GM12878 (cell line): ENCODE results near the gene EPHB2. TPM values are rescaled to one million over a fixed set of nuclear protein-coding genes. Genes with fewer than 3 reads are reported as not detected.

Experiments used
- CBX5 ChIP-seq: sonication (generic); IDR thresholded peaks from 2 replicates; pipeline ENCODE4 v1.6.1; 2016; ENCODE audit warnings: low read depth, moderate library complexity, mild to moderate bottlenecking, inconsistent platforms
- RBBP5 ChIP-seq: fragments of 200-600 bp; sonication (generic); conservative IDR thresholded peaks from 2 replicates; pipeline ENCODE4 v1.6.1; 2016
- ZNF217 ChIP-seq: fragments of 450-650 bp; IDR thresholded peaks from 2 replicates; pipeline ENCODE4 v1.6.1; 2017; ENCODE audit warnings: antibody characterized with exemption, mild to moderate bottlenecking
- polyA plus RNA-seq, 11 experiments: library from polyadenylated mRNA; depleted of rRNA in 4 of 11; unstranded in 6 of 11; stranded (reverse) in 5 of 11; fragments of >200 nt; fragmentation: Nextera tagmentation in 4 of 11; fragmentation: Illumina TruSeq in 1 of 11; extraction: Ambion mirVana in 4 of 11; extraction: Trizol in 1 of 11; gene quantifications; 1 replicate in 1 of 11; 2 replicates in 10 of 11; pipeline versions ENCODE4 v1.2.1 to v1.2.3, GENCODE V29; 2011 to 2016; ENCODE audit warnings: inconsistent platforms in 2 of 11, missing spikeins in 2 of 11, low read depth in 1 of 11
- total RNA-seq, 4 experiments: library from RNA; depleted of rRNA in 3 of 4; stranded (reverse); fragments of >200 nt in 3 of 4; fragmentation: Illumina TruSeq in 1 of 4; extraction: Trizol in 1 of 4; gene quantifications; 2 replicates each; pipeline versions ENCODE4 v1.2.1 to v1.2.3, GENCODE V29; 2013 to 2021
- TF ChIP-seq, protein P1 (sequence below): fragments of 450-650 bp; IDR thresholded peaks from 2 replicates; pipeline ENCODE4 v1.6.1; 2017; ENCODE audit warnings: mild to moderate bottlenecking, low read depth, inconsistent platforms; ENCODE audit not compliant: poor library complexity, severe bottlenecking
- TF ChIP-seq, protein P2 (sequence below): fragments of 450-650 bp; IDR thresholded peaks from 2 replicates; pipeline ENCODE4 v1.6.1; 2016; ENCODE audit warnings: mild to moderate bottlenecking
- TF ChIP-seq, protein P3 (sequence below): fragments of 450-650 bp; formaldehyde crosslinking; IDR thresholded peaks from 2 replicates; pipeline ENCODE4 v1.5.0; 2022; ENCODE audit warnings: mild to moderate bottlenecking, missing genetic modification characterization
- TF ChIP-seq, protein P4 (sequence below): fragments of 450-650 bp; IDR thresholded peaks from 2 replicates; pipeline ENCODE4 v1.6.1; 2016; ENCODE audit warnings: mild to moderate bottlenecking, moderate library complexity, borderline replicate concordance

Gene EPHB2
- total and polyA plus RNA-seq, 10 of the 15 experiments (the other 5 are each of a cell fraction or from before 2014, with no cell fraction given): 0.13 to 3.3 (median 0.92) TPM

DNA sequence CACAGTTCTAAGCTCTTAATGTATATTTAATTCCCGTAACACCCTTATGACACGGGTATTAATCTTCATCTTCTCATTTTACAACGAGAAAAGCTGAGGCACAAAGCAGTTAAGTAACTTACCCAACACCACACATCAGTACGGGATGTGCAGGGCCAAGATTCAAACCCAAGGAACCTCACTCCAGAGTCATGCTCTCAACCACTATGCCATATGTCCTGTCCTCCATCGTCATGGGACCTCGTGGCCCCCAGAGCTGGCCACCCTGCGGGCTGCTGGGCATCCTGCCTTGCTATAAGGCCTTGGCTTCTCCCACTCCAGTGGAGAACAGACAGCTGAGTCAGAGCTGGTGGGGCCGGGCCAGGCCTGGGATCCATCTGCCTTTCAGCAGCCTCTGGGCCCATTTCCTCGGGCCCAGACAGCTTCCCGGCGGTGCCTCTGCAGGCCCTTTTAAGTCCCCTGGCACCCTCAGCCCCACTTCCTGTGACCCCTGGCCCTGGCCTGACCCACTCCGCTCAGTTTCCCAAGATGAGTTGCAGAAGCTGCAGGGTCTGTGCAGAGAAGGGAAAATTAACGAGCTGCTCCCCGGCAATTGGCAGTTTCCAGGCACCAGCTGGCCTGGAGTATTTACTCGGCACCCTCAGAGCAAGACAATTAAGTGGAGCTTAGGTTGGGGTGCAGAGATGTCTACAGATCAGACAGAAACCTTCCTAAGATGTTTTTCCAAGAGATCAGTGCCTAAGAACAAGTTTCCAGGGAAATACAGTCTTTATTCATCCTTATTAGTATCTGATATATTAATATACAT is 98.2 kb downstream of the EPHB2 start (continued):
- TF ChIP-seq, protein P1, sequence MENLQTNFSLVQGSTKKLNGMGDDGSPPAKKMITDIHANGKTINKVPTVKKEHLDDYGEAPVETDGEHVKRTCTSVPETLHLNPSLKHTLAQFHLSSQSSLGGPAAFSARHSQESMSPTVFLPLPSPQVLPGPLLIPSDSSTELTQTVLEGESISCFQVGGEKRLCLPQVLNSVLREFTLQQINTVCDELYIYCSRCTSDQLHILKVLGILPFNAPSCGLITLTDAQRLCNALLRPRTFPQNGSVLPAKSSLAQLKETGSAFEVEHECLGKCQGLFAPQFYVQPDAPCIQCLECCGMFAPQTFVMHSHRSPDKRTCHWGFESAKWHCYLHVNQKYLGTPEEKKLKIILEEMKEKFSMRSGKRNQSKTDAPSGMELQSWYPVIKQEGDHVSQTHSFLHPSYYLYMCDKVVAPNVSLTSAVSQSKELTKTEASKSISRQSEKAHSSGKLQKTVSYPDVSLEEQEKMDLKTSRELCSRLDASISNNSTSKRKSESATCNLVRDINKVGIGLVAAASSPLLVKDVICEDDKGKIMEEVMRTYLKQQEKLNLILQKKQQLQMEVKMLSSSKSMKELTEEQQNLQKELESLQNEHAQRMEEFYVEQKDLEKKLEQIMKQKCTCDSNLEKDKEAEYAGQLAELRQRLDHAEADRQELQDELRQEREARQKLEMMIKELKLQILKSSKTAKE: no peak
- TF ChIP-seq, protein P2, sequence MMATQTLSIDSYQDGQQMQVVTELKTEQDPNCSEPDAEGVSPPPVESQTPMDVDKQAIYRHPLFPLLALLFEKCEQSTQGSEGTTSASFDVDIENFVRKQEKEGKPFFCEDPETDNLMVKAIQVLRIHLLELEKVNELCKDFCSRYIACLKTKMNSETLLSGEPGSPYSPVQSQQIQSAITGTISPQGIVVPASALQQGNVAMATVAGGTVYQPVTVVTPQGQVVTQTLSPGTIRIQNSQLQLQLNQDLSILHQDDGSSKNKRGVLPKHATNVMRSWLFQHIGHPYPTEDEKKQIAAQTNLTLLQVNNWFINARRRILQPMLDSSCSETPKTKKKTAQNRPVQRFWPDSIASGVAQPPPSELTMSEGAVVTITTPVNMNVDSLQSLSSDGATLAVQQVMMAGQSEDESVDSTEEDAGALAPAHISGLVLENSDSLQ: no peak
- TF ChIP-seq, protein P3, sequence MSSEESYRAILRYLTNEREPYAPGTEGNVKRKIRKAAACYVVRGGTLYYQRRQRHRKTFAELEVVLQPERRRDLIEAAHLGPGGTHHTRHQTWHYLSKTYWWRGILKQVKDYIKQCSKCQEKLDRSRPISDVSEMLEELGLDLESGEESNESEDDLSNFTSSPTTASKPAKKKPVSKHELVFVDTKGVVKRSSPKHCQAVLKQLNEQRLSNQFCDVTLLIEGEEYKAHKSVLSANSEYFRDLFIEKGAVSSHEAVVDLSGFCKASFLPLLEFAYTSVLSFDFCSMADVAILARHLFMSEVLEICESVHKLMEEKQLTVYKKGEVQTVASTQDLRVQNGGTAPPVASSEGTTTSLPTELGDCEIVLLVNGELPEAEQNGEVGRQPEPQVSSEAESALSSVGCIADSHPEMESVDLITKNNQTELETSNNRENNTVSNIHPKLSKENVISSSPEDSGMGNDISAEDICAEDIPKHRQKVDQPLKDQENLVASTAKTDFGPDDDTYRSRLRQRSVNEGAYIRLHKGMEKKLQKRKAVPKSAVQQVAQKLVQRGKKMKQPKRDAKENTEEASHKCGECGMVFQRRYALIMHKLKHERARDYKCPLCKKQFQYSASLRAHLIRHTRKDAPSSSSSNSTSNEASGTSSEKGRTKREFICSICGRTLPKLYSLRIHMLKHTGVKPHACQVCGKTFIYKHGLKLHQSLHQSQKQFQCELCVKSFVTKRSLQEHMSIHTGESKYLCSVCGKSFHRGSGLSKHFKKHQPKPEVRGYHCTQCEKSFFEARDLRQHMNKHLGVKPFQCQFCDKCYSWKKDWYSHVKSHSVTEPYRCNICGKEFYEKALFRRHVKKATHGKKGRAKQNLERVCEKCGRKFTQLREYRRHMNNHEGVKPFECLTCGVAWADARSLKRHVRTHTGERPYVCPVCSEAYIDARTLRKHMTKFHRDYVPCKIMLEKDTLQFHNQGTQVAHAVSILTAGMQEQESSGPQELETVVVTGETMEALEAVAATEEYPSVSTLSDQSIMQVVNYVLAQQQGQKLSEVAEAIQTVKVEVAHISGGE (CRISPR knock-in tag): no peak
- TF ChIP-seq RBBP5 (no peak), CBX5 (no peak), ZNF217 (no peak)
- TF ChIP-seq, protein P4, sequence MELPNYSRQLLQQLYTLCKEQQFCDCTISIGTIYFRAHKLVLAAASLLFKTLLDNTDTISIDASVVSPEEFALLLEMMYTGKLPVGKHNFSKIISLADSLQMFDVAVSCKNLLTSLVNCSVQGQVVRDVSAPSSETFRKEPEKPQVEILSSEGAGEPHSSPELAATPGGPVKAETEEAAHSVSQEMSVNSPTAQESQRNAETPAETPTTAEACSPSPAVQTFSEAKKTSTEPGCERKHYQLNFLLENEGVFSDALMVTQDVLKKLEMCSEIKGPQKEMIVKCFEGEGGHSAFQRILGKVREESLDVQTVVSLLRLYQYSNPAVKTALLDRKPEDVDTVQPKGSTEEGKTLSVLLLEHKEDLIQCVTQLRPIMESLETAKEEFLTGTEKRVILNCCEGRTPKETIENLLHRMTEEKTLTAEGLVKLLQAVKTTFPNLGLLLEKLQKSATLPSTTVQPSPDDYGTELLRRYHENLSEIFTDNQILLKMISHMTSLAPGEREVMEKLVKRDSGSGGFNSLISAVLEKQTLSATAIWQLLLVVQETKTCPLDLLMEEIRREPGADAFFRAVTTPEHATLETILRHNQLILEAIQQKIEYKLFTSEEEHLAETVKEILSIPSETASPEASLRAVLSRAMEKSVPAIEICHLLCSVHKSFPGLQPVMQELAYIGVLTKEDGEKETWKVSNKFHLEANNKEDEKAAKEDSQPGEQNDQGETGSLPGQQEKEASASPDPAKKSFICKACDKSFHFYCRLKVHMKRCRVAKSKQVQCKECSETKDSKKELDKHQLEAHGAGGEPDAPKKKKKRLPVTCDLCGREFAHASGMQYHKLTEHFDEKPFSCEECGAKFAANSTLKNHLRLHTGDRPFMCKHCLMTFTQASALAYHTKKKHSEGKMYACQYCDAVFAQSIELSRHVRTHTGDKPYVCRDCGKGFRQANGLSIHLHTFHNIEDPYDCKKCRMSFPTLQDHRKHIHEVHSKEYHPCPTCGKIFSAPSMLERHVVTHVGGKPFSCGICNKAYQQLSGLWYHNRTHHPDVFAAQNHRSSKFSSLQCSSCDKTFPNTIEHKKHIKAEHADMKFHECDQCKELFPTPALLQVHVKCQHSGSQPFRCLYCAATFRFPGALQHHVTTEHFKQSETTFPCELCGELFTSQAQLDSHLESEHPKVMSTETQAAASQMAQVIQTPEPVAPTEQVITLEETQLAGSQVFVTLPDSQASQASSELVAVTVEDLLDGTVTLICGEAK: no peak
